Measurements from ENCODE around the gene ZCCHC24. TPM values are rescaled to one million over a fixed set of nuclear protein-coding genes. Genes with fewer than 3 reads are reported as not detected.

Gene ZCCHC24
- total and polyA plus RNA-seq, 4 donors, result 7.8 to 23.9 (median 14.8) TPM

GRCh38 chr10:79397051-79397450, 48.4 kb downstream of the ZCCHC24 start:
- H3K36me3 ChIP-seq (ENCODE audit: control insufficient read depth in 4 of 4, insufficient read depth in 3 of 4, low read depth in 1 of 4, low read length in 3 of 4), result peaks cover 0 to 2% (median 0%) of the 10 kb centered on the region in 4 donors
- H3K9me3 ChIP-seq (ENCODE audit: control insufficient read depth in 4 of 4, low read length in 3 of 4), result no peaks in the 10 kb centered on the region
- 74% methylated on average over 6 of the region's 6 CpGs for WGBS
- TF ChIP-seq RXRA (IDR thresholded peaks at IDR 0.05) (no peak), NR2F2 (IDR thresholded peaks at IDR 0.05) (no peak), FOXA1 (IDR thresholded peaks at IDR 0.05) (no peak), CTCF (IDR thresholded peaks at IDR 0.05; ENCODE audit: low read depth, low read length, missing input control) (no peak), HNF4A (conservative IDR thresholded peaks at IDR 0.05) (no peak), HNF4G (IDR thresholded peaks at IDR 0.05) (no peak), ATF3 (IDR thresholded peaks at IDR 0.05) (no peak), YY1 (IDR thresholded peaks at IDR 0.05) (no peak), SP1 (IDR thresholded peaks at IDR 0.05) (no peak), FOXA2 (IDR thresholded peaks at IDR 0.05) (no peak), ZBTB33 (IDR thresholded peaks at IDR 0.05) (no peak), MAX (IDR thresholded peaks at IDR 0.05) (no peak), TAF1 (conservative IDR thresholded peaks at IDR 0.05) (no peak), JUND (IDR thresholded peaks at IDR 0.05) (no peak), RAD21 (IDR thresholded peaks at IDR 0.05) (no peak), EGR1 (IDR thresholded peaks at IDR 0.05; ENCODE audit: low read depth in 2 of 2) (no peak), REST (IDR thresholded peaks at IDR 0.05) (no peak), GABPA (IDR thresholded peaks at IDR 0.05 in 1 of 2, conservative IDR thresholded peaks at IDR 0.05 in 1 of 2) (no peak)
- H3K27me3 ChIP-seq (ENCODE audit: control insufficient read depth in 4 of 4, insufficient read depth in 4 of 4, low read length in 3 of 4), result no peaks in the 10 kb centered on the region
- no peak overlapping the region for H3K9ac ChIP-seq (ENCODE audit: low read depth in 1 of 2, low read length in 2 of 2)
- no peak for DNase-seq (ENCODE audit: low spot score)
- no peak overlapping the region for H3K4me3 ChIP-seq (ENCODE audit: low read depth in 1 of 3, low read length in 3 of 3)
- H3K27ac ChIP-seq (ENCODE audit: low read depth in 1 of 2, low read length in 2 of 2), result peak overlapping the region; percentile 78 to 82
- H3K4me1 ChIP-seq (ENCODE audit: control insufficient read depth in 4 of 4, insufficient read depth in 4 of 4, low read length in 3 of 4), result peaks cover 28 to 85% (median 65%) of the 10 kb centered on the region in 4 donors

Measured in liver (tissue), 9 donors.